GM12892 (cell line): Measurements from ENCODE around the gene G6PC1.
"Not testable (repeated sequence)": the region's sequence is repeated elsewhere in the genome, so short reads cannot be mapped to it uniquely, and the experiment has no call there.

Experiments used
- POLR2A ChIP-seq: IDR thresholded peaks from 2 replicates; pipeline ENCODE4 v1.6.1; 2011; ENCODE audit warnings: low read depth, low read length, control low read depth
- POLR2AphosphoS5 ChIP-seq: IDR thresholded peaks from 2 replicates; pipeline ENCODE4 v1.6.1; 2011; ENCODE audit warnings: low read depth, low read length, control low read depth

DNA sequence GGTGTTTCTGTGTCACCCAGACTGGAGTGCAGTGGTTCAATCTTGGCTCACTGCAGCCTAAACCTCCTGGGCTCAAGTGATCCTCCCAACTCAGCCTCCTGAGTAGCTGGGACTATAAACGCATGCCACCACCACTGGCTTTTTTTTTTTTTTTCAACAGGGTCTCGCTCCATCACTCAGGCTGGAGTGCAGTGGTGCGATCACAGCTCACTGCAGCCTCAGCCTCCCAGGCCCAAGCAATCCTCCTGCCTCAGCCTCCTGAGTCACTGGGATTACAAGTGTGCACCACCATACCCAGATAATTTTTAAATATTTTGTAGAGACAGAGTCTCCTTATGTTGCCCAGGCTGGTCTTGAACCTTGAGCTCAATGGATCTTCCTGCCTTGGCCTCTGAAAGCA lies 14.8 kb upstream of the G6PC1 start:
- not testable (repeated sequence) for TF ChIP-seq POLR2A, POLR2AphosphoS5
